Retinal pigment epithelial cell (primary cell): Measurements from ENCODE around the gene PTGS1.
A peak's percentile ranks its signal among the peaks of the same experiment; 100 is the strongest.
"Not testable (repeated sequence)": the region's sequence is repeated elsewhere in the genome, so short reads cannot be mapped to it uniquely, and the experiment has no call there.

ENCODE experiments used
- DNase-seq: peaks from one replicate; pipeline ENCODE4 v3.0.0-alpha.2; 2010; ENCODE audit warnings: low read depth
- H3K4me3 ChIP-seq: 2 replicates; pipeline ENCODE4 v1.5.1; 2011; ENCODE audit warnings: mild to moderate bottlenecking, low read length, control low read depth, moderate library complexity
- TF ChIP-seq, protein P1 (sequence below): conservative IDR thresholded peaks from 2 replicates; pipeline ENCODE4 v1.5.1; 2011; ENCODE audit warnings: low read depth, low read length, control low read depth, inconsistent platforms

PTGS1 gene

GRCh38 chr9:122355336-122355875 lies 15.4 kb upstream of the PTGS1 start:
- DNase-seq: no peak
- TF ChIP-seq, protein P1, sequence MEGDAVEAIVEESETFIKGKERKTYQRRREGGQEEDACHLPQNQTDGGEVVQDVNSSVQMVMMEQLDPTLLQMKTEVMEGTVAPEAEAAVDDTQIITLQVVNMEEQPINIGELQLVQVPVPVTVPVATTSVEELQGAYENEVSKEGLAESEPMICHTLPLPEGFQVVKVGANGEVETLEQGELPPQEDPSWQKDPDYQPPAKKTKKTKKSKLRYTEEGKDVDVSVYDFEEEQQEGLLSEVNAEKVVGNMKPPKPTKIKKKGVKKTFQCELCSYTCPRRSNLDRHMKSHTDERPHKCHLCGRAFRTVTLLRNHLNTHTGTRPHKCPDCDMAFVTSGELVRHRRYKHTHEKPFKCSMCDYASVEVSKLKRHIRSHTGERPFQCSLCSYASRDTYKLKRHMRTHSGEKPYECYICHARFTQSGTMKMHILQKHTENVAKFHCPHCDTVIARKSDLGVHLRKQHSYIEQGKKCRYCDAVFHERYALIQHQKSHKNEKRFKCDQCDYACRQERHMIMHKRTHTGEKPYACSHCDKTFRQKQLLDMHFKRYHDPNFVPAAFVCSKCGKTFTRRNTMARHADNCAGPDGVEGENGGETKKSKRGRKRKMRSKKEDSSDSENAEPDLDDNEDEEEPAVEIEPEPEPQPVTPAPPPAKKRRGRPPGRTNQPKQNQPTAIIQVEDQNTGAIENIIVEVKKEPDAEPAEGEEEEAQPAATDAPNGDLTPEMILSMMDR: no peak

DNA sequence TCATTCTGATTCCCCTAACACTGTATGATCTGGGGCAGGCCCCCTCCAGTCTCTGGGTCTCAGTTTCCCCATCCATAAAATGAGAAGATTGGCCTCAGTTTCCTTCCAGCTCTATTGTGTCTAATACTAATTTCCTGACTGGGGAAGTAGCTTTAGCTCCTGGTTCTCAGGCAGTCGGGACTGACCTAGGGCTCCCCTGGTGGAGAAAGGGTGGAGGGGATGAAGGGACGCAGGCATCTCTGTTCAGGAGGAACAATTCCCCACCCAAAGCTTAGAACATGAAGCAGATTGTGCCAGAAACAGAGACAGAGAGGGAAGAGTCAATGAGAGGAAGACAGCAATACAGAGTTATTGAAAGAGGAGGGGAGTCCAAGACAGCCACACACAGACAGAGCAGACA lies 14.2 kb upstream of the PTGS1 start:
- H3K4me3 ChIP-seq: no peak overlapping the region
- TF ChIP-seq, protein P1: peak; percentile 67

More at GRCh38 chr9:122355336-122355875, 15.4 kb upstream of the PTGS1 start:
- no peak overlapping the region for H3K4me3 ChIP-seq

GRCh38 chr9:122360891-122361290 lies 9.9 kb upstream of the PTGS1 start:
- TF ChIP-seq, protein P1: no peak
- DNase-seq: no peak
- H3K4me3 ChIP-seq: no peak overlapping the region

More for the DNA sequence above, 14.2 kb upstream of the PTGS1 start:
- DNase-seq: no peak

DNA sequence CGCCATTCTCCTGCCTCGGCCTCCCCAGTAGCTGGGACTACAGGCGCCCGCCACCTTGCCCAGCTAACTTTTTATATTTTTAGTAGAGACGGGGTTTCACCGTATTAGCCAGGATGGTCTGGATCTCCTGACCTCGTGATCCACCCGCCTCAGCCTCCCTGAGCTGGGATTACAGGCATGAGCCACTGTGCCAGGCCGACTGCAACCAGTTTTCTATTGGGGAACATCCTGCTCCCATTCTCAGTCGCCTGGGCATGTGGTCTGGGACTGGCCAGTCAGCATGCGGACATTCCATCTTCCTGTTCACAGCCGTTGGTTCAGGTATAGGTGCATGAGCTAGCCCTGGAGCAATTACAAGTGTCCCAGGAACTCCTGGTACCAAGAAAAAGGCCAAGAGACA lies 7.7 kb upstream of the PTGS1 start:
- not testable (repeated sequence) for H3K4me3 ChIP-seq, DNase-seq

DNA sequence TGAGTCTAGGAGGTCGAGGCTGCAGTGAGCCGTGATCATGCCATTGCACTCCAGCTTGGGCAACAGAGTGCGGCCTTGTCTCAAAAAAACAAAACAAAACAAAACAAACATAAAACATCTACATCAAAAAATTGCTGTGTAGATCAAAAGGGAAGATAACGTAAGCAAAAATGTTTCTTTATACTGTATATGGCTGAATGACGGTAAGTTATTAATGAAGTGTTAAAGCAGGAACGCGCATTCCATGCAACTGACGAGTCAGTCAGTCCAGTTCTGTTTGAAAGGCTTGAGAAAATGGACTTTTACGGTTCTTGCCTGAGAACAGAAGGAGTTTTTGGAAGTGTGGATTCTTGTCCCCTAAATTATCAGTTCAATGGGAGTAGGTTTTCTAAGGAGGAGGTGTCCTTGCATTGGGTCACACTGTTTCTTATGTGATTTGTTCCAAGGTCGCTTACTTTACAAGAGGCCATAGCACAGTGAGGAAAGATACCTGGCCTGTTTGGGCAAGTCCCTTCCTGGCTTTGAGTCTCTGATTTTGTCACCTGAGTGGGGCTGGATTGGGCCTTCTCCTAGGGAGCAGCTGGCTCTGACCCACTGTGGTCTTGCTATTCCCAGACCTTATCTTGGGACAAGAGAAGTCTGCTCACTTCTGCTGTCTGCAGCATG lies 6.6 kb upstream of the PTGS1 start:
- TF ChIP-seq, protein P1: no peak
- H3K4me3 ChIP-seq: no peak overlapping the region
- no peak for DNase-seq

- no peak for DNase-seq
These were observed 6.1 kb upstream of the PTGS1 start for GRCh38 chr9:122364783-122365150.

GRCh38 chr9:122366074-122366660 lies 4.7 kb upstream of the PTGS1 start:
- TF ChIP-seq, protein P1: no peak
- no peak for DNase-seq
- H3K4me3 ChIP-seq: no peak overlapping the region

More at GRCh38 chr9:122364783-122365150, 6.1 kb upstream of the PTGS1 start:
- H3K4me3 ChIP-seq: no peak overlapping the region
- TF ChIP-seq, protein P1: no peak
